HG02588 (cell line): ENCODE measurements around the gene GPM6B.
"Not testable (repeated sequence)": the region's sequence is repeated elsewhere in the genome, so short reads cannot be mapped to it uniquely, and the experiment has no call there.

Source experiments
- ATAC-seq: cut with Tn5 transposase; IDR thresholded peaks from one replicate; pipeline ENCODE4 v1.9.1; 2021; ENCODE audit warnings: mild to moderate bottlenecking, moderate library complexity; ENCODE audit not compliant: unreplicated experiment

GPM6B gene

DNA sequence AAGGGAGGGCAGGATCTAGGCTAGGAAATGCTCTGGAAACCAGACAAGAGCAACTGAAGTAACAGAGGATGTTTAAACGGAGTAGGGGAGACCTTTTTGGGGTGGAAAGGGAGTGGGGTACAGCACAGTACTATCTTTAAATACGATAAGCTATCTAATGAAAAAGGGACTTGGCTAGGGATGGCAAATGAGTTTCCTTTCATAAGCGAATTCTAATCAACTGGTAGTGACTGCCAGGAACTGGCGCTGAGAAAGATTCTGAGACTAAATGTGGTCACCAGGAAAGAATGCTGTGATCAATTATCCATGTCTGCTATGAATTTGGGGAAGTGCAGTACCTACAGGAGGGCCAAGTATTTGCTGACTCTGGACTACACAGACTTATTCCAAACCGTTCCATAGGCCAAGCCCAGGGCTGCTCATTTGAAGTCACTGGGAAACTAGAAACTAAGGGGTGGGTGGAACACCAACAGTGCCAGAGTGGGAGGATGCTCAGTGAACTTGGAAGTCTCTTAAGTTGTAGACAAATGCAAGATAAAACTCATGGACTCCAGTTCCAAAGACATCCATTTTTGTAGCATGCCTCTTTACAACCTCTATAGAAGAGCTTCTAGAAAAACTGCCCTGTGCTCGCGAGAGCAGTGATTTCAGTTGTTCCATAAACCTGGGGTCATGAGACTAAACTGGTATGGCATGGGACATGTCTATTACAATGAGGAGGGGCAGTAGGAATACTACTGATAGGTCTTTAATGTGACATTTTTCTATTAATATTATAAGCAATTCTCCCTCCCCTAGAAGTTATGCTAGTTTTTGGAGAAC is 84.4 kb downstream of the GPM6B start:
- ATAC-seq, result no peak

DNA sequence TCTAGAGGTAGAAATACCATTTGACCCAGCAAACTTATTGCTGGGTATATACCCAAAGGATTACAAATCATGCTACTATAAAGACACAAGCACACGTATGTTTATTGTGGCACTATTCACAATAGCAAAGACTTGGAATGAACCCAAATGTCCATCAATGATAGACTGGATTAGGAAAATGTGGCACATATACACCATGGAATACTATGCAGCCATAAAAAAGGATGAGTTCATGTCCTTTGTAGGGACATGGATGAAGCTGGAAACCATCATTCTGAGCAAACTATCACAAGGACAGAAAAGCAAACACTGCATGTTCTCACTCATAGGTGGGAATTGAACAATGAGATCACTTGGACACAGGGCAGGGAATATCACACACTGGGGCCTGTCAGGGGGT is 86.4 kb downstream of the GPM6B start:
- not testable (repeated sequence) for ATAC-seq

DNA sequence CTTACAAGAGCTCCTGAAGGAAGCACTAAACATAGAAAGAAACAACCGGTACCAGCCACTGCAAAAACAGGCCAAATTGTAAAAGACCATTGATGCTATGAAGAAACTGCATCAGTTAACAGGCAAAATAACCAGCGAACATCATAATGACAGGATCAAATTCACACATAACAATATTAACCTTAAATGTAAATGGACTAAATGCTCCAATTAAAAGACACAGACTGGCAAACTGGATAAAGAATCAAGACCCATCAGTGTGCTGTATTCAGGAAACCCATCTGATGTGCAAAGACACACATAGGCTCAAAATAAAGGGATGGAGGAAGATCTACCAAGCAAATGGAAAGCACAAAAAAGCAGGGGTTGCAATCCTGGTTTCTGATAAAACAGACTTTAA is 90.3 kb downstream of the GPM6B start:
- not testable (repeated sequence) for ATAC-seq

DNA sequence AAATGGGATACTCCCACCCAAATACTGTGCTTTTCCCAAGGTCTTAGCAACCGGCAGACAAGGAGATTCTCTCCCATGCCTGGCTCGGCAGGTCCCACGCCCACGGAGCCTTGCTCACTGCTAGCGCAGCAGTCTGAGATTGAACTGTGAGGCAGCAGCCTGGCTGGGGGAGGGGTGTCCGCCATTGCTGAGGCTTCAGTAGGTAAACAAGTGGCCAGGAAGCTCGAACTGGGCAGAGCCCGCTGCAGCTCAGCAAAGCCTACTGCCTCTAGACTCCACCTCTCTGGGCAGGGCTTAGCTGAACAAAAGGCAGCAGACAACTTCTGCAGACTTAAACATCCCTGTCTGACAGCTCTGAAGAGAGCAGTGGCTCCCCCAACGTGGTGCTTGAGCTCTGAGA is 92.0 kb downstream of the GPM6B start:
- not testable (repeated sequence) for ATAC-seq

DNA sequence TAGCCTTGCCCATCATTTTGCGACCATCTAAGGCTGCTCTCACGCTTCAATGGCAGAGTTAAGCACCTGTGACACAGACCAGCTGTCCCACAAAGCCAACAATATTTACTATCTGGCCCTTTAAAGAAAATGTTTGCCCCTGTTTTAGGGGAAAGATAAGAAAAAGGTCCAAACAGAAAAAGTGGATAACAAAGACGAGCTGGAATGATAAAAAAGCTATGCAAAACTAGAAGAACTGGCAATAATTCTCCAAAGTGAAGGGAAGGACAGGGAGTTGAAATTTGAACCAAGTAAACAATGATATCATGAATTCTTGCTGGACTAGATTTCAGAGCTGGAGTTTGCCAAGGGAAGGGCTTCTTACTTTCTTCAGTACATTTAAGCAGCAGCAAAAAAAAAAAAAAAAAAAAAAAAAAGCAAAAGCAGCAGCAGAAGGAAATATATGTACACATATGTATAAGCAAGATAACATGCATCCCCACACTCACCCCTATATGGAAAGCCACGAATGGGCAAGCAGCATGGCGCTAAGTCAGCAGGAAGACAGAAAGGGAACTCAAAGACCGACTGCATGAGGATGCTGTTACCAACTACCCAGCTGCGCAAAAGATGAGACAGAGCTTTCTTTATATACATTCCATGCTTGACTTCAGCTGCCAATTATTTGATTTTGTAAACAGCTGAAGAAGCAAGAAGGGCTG is 94.9 kb downstream of the GPM6B start:
- no peak for ATAC-seq

DNA sequence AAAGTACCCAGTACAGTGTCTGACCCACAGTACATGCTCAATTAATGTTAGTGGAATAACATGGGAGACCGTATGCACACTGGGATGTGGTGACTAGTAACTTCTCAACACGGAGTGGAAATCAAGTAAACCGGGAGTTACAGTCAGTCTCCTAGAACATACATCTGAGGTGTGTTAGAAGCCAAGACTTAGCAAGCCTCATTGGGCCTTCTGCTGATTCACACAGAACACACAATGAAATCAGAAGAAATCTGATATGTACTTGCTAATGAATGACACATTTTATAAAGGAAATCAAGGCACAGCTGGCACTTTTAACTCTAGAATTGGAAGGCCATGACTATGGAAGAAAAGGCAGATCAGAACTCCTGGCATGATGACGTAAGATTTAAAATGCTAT is 95.5 kb downstream of the GPM6B start:
- no peak for ATAC-seq
